ENCODE results near the gene FAM163B.
"Not testable (repeated sequence)": the region's sequence is repeated elsewhere in the genome, so short reads cannot be mapped to it uniquely, and the experiment has no call there.

The FAM163B gene

DNA sequence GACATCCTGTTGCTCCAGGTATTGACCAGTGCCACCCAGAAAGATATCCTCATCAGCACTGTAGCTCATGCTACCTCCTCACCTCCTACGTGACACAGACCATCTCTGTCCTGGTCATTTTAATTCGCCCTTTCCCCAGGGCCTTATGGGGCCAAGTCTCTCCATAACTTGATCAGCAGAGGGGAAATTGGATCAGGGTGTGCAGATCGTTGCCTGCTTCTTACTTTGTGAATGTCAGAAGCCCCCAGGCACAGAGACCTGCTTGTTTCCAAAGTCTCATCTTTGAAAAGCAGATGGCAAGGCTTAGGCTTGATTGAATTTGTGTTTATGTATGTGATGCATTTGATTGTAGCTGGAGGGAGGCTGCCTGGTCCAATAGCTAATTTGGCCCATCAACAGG lies 18.2 kb upstream of the FAM163B start:
- Mint-ChIP-seq H3K27me3 (ENCODE audit: low read depth) (peaks cover 32% of the 10 kb centered on the region), H3K27ac (no peak overlapping the region), H3K4me1 (no peaks in the 10 kb centered on the region), H3K4me3 (no peak overlapping the region), H3K36me3 (ENCODE audit: low read depth) (no peaks in the 10 kb centered on the region), H3K9me3 (peaks cover 23% of the 10 kb centered on the region)
- TF ChIP-seq, protein P1, sequence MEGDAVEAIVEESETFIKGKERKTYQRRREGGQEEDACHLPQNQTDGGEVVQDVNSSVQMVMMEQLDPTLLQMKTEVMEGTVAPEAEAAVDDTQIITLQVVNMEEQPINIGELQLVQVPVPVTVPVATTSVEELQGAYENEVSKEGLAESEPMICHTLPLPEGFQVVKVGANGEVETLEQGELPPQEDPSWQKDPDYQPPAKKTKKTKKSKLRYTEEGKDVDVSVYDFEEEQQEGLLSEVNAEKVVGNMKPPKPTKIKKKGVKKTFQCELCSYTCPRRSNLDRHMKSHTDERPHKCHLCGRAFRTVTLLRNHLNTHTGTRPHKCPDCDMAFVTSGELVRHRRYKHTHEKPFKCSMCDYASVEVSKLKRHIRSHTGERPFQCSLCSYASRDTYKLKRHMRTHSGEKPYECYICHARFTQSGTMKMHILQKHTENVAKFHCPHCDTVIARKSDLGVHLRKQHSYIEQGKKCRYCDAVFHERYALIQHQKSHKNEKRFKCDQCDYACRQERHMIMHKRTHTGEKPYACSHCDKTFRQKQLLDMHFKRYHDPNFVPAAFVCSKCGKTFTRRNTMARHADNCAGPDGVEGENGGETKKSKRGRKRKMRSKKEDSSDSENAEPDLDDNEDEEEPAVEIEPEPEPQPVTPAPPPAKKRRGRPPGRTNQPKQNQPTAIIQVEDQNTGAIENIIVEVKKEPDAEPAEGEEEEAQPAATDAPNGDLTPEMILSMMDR (IDR thresholded peaks at IDR 0.05; ENCODE audit: unreplicated experiment in 3 of 3) = no peak

DNA sequence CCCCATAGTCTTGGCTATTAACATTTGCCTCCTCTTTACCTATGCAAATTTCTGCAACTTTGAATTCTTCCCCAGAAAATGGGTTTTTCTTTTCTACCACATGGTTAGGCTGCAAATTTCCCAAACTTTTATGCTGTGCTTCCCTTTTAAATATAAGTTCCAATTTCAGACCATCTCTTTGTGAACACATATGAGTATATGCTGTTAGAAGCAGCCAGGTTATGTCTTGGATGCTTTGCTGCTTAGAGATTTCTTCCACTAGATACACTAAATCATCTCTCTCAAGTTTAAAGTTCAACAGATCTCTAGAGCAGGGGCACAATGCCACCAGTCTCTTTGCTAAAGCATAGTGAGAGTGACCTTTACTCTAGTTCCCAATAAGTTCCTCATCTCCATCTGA lies 16.8 kb upstream of the FAM163B start:
- Mint-ChIP-seq H3K9me3 (peaks cover 23% of the 10 kb centered on the region), H3K27me3 (ENCODE audit: low read depth) (peaks cover 44% of the 10 kb centered on the region)
- H3K36me3 Mint-ChIP-seq (ENCODE audit: low read depth); H3K4me3 Mint-ChIP-seq; H3K27ac Mint-ChIP-seq; H3K4me1 Mint-ChIP-seq: not testable (repeated sequence)

DNA sequence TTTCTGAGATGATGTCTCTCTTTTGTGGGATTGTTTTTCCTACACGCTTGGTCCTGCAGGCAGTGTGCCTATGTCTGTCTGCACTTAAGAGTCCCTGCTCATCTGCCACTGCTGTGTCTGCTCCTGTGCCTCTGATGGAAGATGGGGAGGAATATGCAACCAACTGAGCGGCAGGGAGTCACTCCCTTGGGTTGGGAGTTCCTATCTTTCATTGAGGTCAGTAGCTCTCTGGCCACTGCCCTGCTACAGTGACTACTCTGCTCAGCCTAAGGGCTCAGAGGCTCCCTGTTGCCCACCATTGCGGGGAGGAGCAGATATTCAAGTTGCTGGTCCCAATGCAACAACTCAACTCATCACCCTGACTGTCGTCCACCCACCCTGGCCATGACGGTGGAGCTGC lies 13.4 kb upstream of the FAM163B start:
- Mint-ChIP-seq H3K4me1 (no peaks in the 10 kb centered on the region), H3K27me3 (ENCODE audit: low read depth) (peaks cover 63% of the 10 kb centered on the region), H3K9me3 (peaks cover 27% of the 10 kb centered on the region), H3K4me3 (no peak overlapping the region), H3K27ac (no peak overlapping the region), H3K36me3 (ENCODE audit: low read depth) (no peaks in the 10 kb centered on the region)
- TF ChIP-seq, protein P1 (IDR thresholded peaks at IDR 0.05; ENCODE audit: unreplicated experiment in 3 of 3) = no peak

DNA sequence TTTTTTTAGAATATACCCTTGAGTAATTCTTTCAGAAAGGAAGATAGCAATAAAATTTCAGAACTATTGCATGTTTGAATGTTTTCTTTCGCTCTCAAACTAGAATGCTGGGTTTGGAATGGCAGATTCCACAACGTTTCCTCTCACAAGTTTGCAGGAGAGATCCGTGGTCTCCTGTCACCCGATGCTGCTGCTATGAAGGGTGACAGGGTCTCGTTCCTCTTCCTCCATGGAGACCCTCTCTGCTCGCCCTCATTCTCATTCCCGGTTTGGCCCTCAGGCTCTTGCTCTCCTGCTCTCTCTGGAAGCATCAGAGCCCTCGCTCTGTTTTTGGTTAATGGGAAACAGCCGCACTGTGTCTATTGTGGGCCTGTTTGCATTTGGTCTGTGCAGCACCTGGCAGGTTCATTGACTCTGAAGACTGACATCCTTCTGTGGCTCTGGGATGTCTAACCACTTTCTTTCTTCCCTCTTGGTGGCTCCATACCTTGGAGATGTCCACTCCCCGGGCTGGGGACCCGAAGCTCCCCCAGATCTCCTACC lies 12.6 kb upstream of the FAM163B start:
- Mint-ChIP-seq H3K4me3 (no peak overlapping the region), H3K36me3 (ENCODE audit: low read depth) (no peaks in the 10 kb centered on the region), H3K27me3 (ENCODE audit: low read depth) (peaks cover 63% of the 10 kb centered on the region), H3K4me1 (no peaks in the 10 kb centered on the region), H3K27ac (no peak overlapping the region), H3K9me3 (peaks cover 24% of the 10 kb centered on the region)
- TF ChIP-seq, protein P1 (IDR thresholded peaks at IDR 0.05; ENCODE audit: unreplicated experiment in 3 of 3) = no peak

DNA sequence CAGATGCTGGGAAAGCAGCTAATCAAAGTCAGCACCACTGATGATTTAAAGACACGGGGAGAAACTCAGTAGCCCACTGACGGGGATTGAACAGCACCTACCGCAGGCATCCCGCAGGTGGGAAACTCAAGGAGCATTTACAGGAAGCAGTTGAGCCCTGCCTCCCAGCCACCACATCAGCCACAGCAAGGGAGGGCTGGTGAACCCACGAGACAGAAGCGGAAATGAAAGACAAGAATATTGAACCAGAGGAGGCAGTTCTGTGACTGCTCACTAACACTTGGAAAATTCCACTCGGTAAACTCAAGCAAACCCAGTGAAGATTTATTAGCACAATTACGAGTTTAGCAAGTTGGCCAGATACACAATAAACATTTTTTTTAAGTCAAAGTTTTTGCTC lies 10.6 kb upstream of the FAM163B start:
- Mint-ChIP-seq H3K9me3 (peaks cover 10% of the 10 kb centered on the region), H3K27me3 (ENCODE audit: low read depth) (peaks cover 68% of the 10 kb centered on the region), H3K4me1 (no peaks in the 10 kb centered on the region), H3K27ac (no peak overlapping the region), H3K4me3 (no peak overlapping the region), H3K36me3 (ENCODE audit: low read depth) (no peaks in the 10 kb centered on the region)
- TF ChIP-seq, protein P1 (IDR thresholded peaks at IDR 0.05; ENCODE audit: unreplicated experiment in 3 of 3) = no peak

DNA sequence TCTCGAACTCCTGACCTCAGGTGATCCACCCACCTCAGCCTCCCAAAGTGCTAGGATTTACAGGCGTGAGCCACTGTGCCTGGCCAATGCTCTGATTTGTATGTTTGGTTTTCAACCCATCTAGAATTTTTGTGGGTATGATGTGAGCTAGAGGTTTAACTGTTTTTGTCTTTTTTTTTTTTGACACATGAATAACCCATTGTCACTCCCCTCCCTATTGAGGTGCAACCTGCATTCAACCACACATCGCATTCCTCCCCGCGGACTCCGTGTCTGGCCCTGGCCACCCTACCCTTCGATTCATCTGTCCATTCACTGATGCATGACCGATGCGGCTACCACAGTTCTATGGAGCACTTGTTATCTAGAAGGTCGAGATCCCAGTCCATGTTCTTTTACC lies 9.5 kb upstream of the FAM163B start:
- Mint-ChIP-seq H3K4me1 (no peaks in the 10 kb centered on the region), H3K4me3 (no peak overlapping the region), H3K27ac (no peak overlapping the region), H3K36me3 (ENCODE audit: low read depth) (no peaks in the 10 kb centered on the region), H3K9me3 (peaks cover 5% of the 10 kb centered on the region), H3K27me3 (ENCODE audit: low read depth) (peaks cover 77% of the 10 kb centered on the region)
- TF ChIP-seq, protein P1 (IDR thresholded peaks at IDR 0.05; ENCODE audit: unreplicated experiment in 3 of 3) = no peak

All from nephron (organoid).